GM12875 (cell line): ENCODE measurements around the gene PIEZO2.

ENCODE experiments used
- H3K4me3 ChIP-seq: one replicate; pipeline ENCODE4 v1.5.1; 2011; ENCODE audit warnings: low read depth, low read length, control low read depth
- TF ChIP-seq, protein P1 (sequence below): IDR thresholded peaks from 2 replicates; pipeline ENCODE4 v1.5.1; 2011; ENCODE audit warnings: low read depth, mild to moderate bottlenecking, control low read depth, inconsistent platforms, low read length, moderate library complexity, borderline replicate concordance; ENCODE audit not compliant: insufficient read depth

The PIEZO2 gene

DNA sequence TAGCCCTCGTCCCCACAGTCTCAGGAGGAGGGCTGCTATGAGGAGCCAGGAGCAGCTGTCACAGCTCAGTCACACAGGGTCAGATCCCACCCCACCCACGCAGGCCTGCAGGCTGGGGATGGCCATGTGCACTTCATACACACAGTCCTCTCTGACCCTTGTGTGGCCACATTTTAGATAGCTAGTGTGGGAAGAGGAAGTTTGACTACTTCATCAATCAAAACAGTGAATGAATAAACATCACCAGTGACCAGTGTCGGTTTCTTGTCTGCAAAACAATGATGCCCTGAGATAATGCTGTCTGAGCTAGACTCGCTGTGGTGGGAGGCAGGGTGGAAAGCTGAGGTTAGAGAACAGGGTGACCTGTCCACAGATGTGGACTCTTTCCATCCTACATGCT lies 107.1 kb downstream of the PIEZO2 start:
- H3K4me3 ChIP-seq = no peak overlapping the region
- TF ChIP-seq, protein P1, sequence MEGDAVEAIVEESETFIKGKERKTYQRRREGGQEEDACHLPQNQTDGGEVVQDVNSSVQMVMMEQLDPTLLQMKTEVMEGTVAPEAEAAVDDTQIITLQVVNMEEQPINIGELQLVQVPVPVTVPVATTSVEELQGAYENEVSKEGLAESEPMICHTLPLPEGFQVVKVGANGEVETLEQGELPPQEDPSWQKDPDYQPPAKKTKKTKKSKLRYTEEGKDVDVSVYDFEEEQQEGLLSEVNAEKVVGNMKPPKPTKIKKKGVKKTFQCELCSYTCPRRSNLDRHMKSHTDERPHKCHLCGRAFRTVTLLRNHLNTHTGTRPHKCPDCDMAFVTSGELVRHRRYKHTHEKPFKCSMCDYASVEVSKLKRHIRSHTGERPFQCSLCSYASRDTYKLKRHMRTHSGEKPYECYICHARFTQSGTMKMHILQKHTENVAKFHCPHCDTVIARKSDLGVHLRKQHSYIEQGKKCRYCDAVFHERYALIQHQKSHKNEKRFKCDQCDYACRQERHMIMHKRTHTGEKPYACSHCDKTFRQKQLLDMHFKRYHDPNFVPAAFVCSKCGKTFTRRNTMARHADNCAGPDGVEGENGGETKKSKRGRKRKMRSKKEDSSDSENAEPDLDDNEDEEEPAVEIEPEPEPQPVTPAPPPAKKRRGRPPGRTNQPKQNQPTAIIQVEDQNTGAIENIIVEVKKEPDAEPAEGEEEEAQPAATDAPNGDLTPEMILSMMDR = no peak

DNA sequence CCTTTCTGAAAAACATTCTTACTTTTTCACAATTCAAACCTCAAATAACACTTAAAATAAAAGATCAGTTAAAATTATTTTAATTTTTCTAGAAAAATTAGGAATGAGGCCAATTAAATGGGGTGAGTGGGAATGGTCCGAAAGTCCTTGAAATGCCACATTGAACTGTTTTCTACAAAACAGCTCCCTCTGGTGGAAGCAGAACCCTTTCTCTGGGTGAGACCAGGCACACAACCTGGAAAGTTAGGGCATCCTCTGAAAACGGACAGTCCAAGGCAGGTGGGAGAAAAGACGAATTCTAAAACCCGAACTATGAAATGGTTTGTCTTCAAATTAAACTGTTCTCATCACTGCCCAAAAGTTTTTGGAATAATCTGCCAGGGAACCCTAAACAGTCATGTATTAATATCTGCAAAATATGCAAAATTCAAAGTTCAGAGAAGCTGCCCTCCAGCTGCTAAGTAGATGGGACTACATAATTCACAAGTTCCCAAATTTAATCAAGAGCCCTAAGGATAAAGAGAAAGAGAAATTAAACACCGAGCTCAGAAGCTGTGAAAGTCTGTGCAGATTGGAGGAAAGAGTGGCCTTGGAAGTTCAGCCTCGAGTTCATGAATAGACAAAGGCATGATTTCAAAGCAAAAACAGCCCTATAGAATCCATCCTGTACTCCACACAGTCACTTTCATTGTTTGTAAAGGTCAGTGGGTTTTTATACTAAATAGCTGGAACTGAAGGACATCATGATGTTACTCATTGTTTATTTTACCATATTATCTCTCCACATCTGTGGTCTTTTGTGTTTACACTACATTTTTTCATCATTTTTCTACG lies 108.3 kb downstream of the PIEZO2 start:
- TF ChIP-seq, protein P1 = peak; percentile 56; the same call in 1 of the 2 replicates
- no peak overlapping the region for H3K4me3 ChIP-seq

DNA sequence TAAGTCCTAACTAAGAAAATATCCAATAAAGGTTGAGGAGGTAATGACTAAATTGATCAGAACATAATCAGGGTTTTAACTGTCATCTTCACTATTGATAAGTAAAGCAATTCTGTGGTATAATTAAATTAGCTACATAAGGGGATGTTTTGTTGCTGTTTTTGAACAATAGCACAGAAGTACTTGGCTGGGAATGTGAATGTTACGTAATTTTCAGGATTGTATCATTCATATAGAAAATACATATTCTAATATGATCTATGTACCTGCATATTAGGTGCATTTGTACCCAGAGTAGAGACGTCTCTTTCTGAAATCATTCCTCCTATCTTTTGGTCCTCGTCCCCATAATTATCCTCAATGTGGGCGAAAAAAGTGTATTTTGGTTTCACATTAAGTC lies 109.0 kb downstream of the PIEZO2 start:
- H3K4me3 ChIP-seq = no peak overlapping the region
- TF ChIP-seq, protein P1 = no peak

DNA sequence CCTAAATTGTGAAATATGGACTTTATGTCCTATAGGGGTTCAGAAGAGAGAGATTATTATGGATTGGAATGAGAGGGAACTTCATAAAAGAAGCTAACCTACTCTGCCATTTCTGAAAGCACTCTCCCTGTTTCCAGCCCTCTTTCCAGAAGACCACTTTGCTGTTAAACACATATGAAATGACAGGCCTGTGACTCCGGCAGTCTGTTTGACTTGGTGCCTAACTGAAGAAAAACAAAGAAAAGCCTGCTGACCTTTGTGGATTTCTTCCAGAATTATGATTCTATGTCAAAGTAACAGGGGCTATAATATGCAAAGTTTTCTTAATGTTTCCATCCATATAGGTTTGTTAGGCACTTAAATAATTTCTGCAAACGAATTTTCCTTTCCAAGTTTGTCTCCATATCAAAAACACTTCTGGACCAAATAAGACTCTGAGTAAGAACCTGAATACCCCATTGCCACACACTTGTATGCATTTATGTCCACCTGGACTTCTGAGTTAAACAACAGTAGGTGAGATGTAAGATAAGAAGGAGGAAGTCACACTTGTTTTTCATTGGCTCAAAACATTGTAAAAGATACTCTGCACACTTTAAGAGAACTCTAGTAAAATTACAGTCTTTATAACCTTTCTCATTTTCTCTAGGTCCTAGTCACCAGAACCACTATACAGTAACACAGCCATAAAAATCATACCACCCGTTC lies 111.7 kb downstream of the PIEZO2 start:
- TF ChIP-seq, protein P1 = no peak
- no peak overlapping the region for H3K4me3 ChIP-seq

DNA sequence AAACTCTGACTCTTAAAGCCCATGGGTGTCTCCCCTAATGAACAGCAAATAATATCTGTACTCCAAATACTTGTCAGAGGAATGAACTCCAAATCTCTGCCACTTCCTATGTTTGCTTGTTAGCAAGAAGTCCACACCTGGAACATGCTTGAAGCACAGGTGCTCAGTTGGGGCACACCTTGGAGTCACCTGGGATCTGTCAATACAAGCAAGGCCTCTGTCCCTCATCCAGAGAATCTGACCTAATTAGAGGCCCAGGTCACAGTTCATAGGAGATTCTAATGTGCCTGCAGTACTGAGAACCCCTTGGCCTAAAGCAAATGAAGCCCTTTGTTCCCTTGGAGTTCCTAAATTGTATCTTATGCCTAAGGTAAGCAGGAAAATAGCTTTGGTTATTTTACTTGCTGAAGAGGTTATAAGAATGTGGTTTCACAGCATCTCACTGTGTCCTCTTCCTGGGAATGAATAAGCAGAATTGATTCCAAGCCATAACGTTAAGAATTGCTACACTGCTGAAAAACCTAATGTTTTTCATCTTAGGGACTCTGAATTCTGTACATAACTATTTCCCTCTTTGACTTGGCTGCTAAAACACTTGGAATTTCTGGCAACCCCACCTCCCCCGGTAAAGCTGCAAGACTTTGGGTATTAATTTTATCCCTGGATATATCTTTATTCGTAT lies 113.4 kb downstream of the PIEZO2 start:
- no peak overlapping the region for H3K4me3 ChIP-seq
- TF ChIP-seq, protein P1 = no peak

DNA sequence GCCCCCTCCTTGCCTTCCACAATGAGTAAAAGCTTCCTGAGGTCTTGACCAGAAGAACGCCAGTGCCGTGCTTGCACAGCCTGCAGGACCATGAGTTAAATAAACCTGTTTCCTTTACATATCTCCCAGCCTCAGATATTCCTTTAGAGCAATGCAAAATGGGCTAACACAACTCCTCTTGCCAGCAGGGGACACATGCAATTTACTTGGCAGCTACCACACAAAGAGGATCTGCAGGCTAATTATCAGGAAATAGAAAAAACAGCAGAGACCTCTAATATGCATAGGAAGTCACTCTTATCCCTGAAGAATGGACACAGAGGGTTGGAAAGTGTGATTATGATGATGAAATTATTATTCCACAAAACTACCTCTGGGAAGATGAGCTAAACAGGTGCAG lies 114.0 kb downstream of the PIEZO2 start:
- H3K4me3 ChIP-seq = no peak overlapping the region
- TF ChIP-seq, protein P1 = no peak
